ENCODE data around the gene OTOG. TPM values are rescaled to one million over a fixed set of nuclear protein-coding genes. Genes with fewer than 3 reads are reported as not detected.

OTOG gene
- total and polyA plus RNA-seq, 2 of the 8 experiments (the other 6 are each of a cell fraction or from before 2014, with no cell fraction given) = 0.41 to 1.5 TPM

DNA sequence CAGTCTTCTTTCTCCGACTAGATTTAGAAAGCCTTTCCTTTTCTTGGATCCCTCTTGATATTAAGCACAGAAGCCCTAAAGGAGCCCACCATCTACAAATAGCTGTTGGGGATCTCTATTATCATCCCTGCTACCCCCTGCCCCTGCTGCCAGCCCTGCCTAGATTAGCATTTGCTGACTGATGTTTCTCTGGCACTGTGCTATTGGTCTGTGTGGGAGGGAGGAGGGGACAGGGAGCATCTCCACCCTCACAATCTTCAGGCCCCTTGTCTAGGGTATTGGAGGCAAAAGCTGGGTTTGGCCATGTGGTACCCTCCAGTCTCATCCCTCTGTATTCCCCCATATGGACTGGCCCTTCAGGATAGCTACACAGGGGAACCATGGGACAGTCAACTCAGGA is 9.0 kb upstream of the OTOG start:
- Histone ChIP-seq H2BK120ac (replicated peaks; ENCODE audit: low read depth, low read length) (no peak overlapping the region), H3K27ac (ENCODE audit: low read depth, low read length) (no peak overlapping the region), H2BK5ac (ENCODE audit: low read depth, low read length) (no peak overlapping the region), H4K5ac (ENCODE audit: insufficient read length, low read depth, low read length) (no peak overlapping the region), H3K36me3 (ENCODE audit: control insufficient read depth in 2 of 4, insufficient read depth in 4 of 4, low read length in 3 of 4) (no peaks in the 10 kb centered on the region), H2AK5ac (ENCODE audit: low read depth, low read length) (no peak overlapping the region), H3K23me2 (ENCODE audit: low read depth, low read length) (no peaks in the 10 kb centered on the region), H3K27me3 (replicated peaks in 1 of 4; ENCODE audit: control insufficient read depth in 3 of 4, extremely low read depth in 1 of 4, insufficient read depth in 3 of 4, low read length in 3 of 4) (peaks cover 0 to 4% (median 2%) of the 10 kb centered on the region in 4 experiments; a peak in 5 of 7 replicates), H2BK15ac (ENCODE audit: low read length) (no peak overlapping the region), H3K4me1 (replicated peaks in 1 of 4; ENCODE audit: control insufficient read depth in 3 of 4, insufficient read depth in 4 of 4, low read length in 3 of 4) (peaks cover 0 to 5% (median 1%) of the 10 kb centered on the region in 4 experiments; a peak in 3 of 7 replicates), H4K91ac (replicated peaks; ENCODE audit: insufficient read length, low read length) (no peak overlapping the region), H2BK20ac (ENCODE audit: low read length) (no peak overlapping the region), H4K8ac (ENCODE audit: extremely low read depth, insufficient read depth, low read length) (no peak overlapping the region), H3K9ac (replicated peaks in 1 of 4; ENCODE audit: extremely low read depth in 1 of 4, low read depth in 3 of 4, low read length in 3 of 4) (no peak overlapping the region; a peak in 1 of 7 replicates), H2BK12ac (ENCODE audit: low read depth, low read length) (no peak overlapping the region), H3K4me2 (ENCODE audit: insufficient read depth in 1 of 2, low read depth in 2 of 2, low read length in 2 of 2) (no peak overlapping the region), H3K4ac (replicated peaks; ENCODE audit: insufficient read length, low read depth, low read length) (no peak overlapping the region), H3K56ac (replicated peaks; ENCODE audit: insufficient read length, low read depth, low read length) (no peak overlapping the region), H3K79me2 (ENCODE audit: control insufficient read depth in 1 of 2, insufficient read depth in 2 of 2, low read length in 2 of 2) (no peaks in the 10 kb centered on the region), H3K9me3 (ENCODE audit: insufficient read depth in 2 of 2, low read depth in 1 of 2, low read length in 1 of 2) (no peaks in the 10 kb centered on the region), H4K20me1 (replicated peaks in 1 of 2; ENCODE audit: control insufficient read depth in 1 of 2, insufficient read depth in 2 of 2, low read length in 2 of 2) (no peaks in the 10 kb centered on the region), H3K4me3 (ENCODE audit: extremely low read depth in 1 of 4, insufficient read depth in 2 of 4, low read depth in 3 of 4, low read length in 4 of 4) (no peak overlapping the region), H3K18ac (ENCODE audit: extremely low read depth, low read length) (no peak overlapping the region), H3K23ac (ENCODE audit: insufficient read length) (no peak overlapping the region), H3K14ac (ENCODE audit: insufficient read length) (no peak overlapping the region), H2AFZ (ENCODE audit: low read length) (no peak overlapping the region), H3K79me1 (ENCODE audit: low read depth, low read length) (no peaks in the 10 kb centered on the region)
- 92% methylated on average over 1 of the region's 1 CpG; no CpG with 5 or more reads in 1 of the 2 experiments for WGBS, 2 experiments (ENCODE audit: extremely low coverage in 1 of 2, insufficient coverage in 1 of 2, insufficient read length in 1 of 2, insufficient replicate concordance in 2 of 2, low coverage in 1 of 2, low lambda C conversion rate in 2 of 2, missing lambda C conversion rate in 1 of 2)
- ChIA-PET POLR2A (ENCODE audit: partially characterized antibody) (interaction anchor here (1.3 kb wide), 1 partner anchor 10 kb away, joined by 6 read pairs; the partner anchor contains the start of gene OTOG), CTCF (ENCODE audit: partially characterized antibody) (interaction anchor here (0.6 to 3.6 kb wide), 4 partner anchors 9 to 153 kb away, joined by 4 to 25 read pairs (median 7); no protein-coding TSS in a partner anchor)
- DNase-seq (ENCODE audit: low read depth in 1 of 2, low spot score in 2 of 2) (no peak), FAIRE-seq (no peak)
- TF ChIP-seq TBP (IDR thresholded peaks at IDR 0.05; ENCODE audit: low read depth, low read length) (no peak), BACH1 (IDR thresholded peaks at IDR 0.05; ENCODE audit: low read length) (no peak), HDAC6 (IDR thresholded peaks at IDR 0.05; ENCODE audit: low read depth, low read length) (no peak), TAF7 (optimal IDR thresholded peaks at IDR 0.05; ENCODE audit: borderline replicate concordance, low read depth, low read length) (no peak), CTBP2 (IDR thresholded peaks at IDR 0.05; ENCODE audit: borderline replicate concordance, insufficient read depth, insufficient read length, low read length) (no peak), NANOG (IDR thresholded peaks at IDR 0.05; ENCODE audit: insufficient read depth, low read depth, low read length, poor library complexity, severe bottlenecking) (no peak), POLR2A (IDR thresholded peaks at IDR 0.05; ENCODE audit: control extremely low read depth in 1 of 2, low read depth in 2 of 2, low read length in 2 of 2) (no peak), CEBPB (IDR thresholded peaks at IDR 0.05; ENCODE audit: low read depth, low read length) (no peak), SP2 (IDR thresholded peaks at IDR 0.05; ENCODE audit: low read length) (no peak), GTF2F1 (IDR thresholded peaks at IDR 0.05; ENCODE audit: borderline replicate concordance, low read depth, low read length) (no peak), CBX8 (IDR thresholded peaks at IDR 0.05; ENCODE audit: borderline replicate concordance, low read depth, low read length) (no peak), PHF8 (conservative IDR thresholded peaks at IDR 0.05; ENCODE audit: low read depth, low read length) (no peak), KDM4A (IDR thresholded peaks at IDR 0.05; ENCODE audit: low read depth, low read length, severe bottlenecking) (no peak)
- TF ChIP-seq, protein P1, sequence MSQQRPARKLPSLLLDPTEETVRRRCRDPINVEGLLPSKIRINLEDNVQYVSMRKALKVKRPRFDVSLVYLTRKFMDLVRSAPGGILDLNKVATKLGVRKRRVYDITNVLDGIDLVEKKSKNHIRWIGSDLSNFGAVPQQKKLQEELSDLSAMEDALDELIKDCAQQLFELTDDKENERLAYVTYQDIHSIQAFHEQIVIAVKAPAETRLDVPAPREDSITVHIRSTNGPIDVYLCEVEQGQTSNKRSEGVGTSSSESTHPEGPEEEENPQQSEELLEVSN (IDR thresholded peaks at IDR 0.05) = no peak
